HG03095 (cell line): ENCODE results near the gene P3H4.

ENCODE experiments used
- ATAC-seq: cut with Tn5 transposase; IDR thresholded peaks from one replicate; pipeline ENCODE4 v1.9.1; 2021; ENCODE audit warnings: moderate library complexity; ENCODE audit not compliant: unreplicated experiment

P3H4 gene

DNA sequence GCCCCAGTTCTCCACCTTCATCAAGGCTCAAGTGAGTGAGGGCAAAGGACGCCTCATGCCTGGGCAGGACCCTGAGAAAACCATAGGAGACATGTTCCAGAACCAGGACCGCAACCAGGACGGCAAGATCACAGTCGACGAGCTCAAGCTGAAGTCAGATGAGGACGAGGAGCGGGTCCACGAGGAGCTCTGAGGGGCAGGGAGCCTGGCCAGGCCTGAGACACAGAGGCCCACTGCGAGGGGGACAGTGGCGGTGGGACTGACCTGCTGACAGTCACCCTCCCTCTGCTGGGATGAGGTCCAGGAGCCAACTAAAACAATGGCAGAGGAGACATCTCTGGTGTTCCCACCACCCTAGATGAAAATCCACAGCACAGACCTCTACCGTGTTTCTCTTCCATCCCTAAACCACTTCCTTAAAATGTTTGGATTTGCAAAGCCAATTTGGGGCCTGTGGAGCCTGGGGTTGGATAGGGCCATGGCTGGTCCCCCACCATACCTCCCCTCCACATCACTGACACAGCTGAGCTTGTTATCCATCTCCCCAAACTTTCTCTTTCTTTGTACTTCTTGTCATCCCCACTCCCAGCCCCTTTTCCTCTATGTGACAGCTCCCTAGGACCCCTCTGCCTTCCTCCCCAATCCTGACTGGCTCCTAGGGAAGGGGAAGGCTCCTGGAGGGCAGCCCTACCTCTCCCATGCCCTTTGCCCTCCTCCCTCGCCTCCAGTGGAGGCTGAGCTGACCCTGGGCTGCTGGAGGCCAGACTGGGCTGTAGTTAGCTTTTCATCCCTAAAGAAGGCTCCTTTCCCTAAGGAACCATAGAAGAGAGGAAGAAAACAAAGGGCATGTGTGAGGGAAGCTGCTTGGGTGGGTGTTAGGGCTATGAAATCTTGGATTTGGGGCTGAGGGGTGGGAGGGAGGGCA, 10.7 kb upstream of the P3H4 start:
- no peak for ATAC-seq

DNA sequence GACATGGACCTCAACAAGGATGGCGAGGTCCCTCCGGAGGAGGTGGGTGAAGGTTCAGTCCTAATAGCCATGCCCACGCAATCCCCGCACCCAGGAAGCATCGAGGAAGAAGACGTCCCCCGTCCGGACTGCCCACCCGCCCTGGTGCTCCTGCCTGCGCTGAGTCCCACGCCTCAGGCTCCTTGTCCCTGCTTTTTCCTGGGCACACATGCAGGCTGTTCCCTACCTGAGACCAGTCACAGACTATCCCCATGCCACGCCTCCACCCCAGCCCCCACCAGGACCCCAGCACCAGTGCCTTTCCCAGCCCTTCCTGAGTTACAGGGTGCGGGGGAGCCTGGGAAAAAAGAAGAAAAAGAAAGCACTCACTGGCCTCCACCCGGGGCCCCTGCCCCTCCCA, 10.0 kb upstream of the P3H4 start:
- no peak for ATAC-seq

DNA sequence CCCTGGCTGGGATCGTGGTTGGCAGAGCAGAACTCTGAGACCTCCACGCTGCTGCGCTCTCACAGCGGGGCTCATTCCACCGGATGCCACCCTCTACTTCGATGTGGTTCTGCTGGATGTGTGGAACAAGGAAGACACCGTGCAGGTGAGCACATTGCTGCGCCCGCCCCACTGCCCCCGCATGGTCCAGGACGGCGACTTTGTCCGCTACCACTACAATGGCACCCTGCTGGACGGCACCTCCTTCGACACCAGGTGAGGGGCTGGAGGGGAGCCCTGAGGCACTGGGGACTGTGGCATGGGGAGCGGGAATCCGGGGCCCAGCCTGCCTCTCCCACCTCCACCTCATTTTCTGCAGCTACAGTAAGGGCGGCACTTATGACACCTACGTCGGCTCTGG, 6.3 kb upstream of the P3H4 start:
- no peak for ATAC-seq

DNA sequence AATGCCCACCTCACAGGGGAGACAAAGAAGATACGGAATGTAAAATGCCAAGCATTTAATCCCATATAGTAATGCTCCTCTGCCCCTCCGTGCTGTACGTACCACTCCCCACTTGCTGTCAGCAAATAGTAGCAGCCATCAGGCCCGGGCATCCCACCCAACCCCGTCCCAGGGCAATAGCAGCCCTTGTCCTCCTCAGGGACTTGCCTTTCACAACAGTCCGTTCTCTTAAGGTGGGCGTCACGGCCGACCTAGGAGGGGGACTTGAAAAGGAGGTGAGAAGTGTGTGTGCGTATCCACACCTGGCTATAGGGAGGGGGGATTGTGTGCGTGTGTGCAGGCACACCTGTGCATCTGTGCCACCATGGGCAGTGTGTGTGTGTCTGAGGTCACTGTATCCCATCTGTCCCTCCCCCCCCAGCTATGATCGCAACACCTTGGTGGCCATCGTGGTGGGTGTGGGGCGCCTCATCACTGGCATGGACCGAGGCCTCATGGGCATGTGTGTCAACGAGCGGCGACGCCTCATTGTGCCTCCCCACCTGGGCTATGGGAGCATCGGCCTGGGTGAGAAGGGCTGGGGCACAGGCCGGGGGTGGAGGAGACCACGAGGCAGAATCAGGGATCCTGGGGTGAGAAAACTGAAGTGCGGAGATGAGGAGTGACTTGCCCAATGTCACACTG, 5.0 kb upstream of the P3H4 start:
- ATAC-seq, result no peak

DNA sequence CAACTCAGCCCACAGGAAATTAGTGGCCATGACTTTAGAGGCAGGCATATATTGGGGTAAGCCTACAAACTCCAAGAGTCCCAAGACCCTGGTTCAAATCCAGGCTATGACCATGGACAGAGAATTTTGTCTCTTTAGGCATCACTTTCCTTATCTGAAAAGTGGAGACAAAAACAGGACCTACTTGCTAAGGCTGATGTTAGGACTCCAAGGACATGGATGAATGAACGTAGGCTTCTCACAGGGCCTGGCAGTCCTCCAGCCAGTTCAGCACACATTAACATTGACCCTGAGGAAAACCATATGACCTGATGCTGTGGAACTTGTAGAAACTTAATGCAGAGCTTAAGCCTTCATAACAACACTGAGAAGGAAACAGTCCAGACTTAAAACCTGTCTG, 2.4 kb upstream of the P3H4 start:
- ATAC-seq, result no peak

DNA sequence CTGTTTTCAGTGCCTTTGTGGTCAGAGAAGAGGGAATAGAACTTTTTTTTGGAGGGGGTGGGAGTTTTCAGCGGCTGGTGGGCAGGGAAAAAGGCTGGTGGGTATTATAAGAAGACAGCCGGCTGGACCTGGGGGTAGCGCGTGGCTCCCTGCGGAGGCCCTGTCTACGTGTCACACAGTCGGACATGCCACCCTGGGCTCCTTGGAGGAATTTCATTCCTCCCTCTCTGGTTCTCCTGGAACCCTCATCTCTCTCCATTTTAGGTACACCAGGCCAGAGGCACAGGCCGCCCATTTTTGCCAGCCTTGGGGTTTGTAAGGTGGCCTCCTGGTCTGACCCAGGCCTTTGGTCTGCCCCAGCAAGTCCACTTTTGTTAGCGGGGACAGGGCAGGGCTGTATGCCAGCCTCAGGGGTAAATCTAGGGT, 2.0 kb upstream of the P3H4 start:
- no peak for ATAC-seq

DNA sequence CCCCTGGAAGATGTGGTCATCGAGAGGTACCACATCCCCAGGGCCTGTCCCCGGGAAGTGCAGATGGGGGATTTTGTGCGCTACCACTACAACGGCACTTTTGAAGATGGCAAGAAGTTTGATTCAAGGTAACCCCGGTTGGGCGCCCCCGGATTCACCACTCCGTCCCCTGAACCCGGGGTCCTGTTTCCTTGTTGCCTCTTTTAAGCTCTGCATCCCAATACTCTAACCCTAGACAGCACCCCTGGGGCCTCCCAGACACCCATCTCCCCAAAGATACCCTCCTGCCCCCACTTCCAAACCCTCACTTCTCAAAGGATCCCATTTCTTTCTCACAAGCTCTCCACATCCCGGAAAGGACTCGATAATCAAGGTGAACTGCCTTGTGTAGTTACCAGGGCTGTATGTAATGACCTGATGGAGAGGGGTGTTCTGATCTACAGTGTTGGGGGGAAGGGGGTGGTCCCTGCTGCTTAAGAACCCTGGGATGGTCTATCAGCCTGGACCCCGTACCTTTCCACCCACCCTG, 1.5 kb upstream of the P3H4 start:
- no peak for ATAC-seq

DNA sequence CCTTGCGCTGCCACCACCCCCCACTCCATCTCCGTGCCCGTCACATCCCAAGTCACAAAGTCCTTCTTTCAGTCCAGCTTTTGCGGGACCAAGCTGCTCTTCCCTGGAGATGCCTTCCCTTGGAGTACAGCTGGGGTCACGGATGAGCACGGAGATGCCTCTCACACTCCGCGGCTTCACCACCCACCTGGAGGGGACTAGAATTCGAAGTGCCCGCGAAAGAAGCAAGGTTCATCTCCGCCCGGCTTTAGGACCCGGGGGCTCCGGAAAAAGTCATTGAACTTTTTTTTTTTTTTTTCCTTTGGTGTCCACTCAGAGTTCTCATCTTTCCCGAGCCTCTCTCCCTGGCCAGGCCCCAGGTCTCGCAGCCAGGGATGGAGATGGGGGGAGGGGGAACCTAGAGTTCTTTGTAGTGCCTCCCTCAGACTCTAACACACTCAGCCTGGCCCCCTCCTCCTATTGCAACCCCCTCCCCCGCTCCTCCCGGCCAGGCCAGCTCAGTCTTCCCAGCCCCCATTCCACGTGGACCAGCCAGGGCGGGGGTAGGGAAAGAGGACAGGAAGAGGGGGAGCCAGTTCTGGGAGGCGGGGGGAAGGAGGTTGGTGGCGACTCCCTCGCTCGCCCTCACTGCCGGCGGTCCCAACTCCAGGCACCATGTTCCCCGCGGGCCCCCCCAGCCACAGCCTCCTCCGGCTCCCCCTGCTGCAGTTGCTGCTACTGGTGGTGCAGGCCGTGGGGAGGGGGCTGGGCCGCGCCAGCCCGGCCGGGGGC, 817 bp upstream of the P3H4 start, which contains the start of gene FKBP10:
FKBP10 (plus strand) TSS at position 624 of the 771 bp plus-strand sequence; CDS start at position 655, 31 bp downstream.
- no peak for ATAC-seq

DNA sequence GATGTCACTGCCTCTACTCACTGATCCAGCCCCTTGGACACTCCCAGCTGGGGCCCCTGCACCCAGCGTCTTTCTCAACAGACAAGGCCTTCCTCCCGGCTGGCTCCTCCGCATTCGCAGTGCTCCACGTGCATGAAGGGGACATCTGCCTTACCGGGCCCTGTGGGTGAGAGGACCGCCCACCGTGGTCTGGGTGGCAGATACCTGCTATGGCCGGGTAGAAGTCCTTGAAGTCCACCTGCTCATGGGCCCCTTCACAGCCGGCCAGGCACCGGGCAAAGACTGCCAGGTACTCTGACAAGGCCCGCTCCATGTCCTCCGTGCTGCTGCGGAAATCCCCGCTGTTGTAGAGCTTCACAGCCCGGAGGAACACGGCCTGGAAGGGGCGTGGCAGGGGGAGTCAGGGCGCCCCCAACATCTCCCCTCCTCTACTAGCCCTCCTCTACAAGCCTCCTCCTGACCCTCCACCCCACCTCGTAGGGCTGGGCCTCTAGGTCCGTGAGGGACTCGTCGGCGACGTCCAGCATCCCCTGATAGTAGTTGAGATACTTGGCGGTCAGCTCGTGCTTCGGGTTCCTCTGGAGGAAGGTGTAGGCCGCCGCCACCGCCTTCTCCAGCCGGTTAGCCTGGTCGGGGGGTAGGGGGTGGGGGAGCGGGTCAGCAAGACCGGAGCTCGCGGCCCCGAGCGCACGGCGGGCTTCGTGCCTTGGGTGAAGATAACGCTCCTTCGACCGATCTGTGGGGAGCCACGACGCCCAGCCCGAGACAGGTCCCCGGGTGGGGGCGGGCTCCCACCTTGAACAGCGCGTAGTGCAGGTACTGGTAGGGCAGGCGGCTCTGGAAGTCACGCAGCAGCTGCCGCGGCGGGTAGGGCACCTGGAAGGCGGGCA, 845 bp downstream of the P3H4 start:
- ATAC-seq, result no peak

DNA sequence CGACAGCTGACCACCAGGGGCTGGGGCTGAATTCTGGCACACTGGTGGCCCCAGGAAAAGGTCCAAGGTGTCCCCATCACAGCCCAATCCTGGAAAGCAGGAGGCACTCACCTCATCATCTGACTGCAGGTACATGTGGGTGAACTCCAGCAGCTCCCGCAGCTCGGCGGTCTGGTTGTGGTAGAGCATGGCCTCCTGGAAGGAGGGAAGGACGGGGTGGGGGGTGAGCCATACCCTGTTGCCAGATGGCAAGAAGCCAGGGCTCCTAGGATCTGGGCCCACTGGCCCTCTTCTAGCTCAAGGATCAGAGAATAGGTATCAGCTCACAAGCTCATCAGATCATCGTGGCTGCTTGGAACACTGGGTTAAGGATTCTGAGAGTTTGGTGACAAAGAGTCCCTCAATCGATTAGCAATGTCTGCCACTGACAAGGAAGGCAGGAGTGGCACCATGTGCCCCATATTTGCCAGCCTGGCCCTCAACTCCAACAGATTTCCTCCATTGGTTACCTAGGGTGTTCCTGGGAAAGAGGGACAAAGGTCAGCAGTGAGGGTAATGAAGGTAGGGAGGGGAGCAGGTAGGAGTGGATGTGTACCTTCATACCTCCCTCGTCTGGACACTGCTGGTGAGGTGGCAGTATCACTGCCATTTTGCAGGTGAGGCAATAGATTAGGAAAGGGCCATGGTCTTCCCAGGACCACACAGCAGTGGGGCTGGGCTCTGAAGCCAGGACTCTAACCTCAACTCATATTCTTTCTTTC, 4.9 kb downstream of the P3H4 start:
- no peak for ATAC-seq

DNA sequence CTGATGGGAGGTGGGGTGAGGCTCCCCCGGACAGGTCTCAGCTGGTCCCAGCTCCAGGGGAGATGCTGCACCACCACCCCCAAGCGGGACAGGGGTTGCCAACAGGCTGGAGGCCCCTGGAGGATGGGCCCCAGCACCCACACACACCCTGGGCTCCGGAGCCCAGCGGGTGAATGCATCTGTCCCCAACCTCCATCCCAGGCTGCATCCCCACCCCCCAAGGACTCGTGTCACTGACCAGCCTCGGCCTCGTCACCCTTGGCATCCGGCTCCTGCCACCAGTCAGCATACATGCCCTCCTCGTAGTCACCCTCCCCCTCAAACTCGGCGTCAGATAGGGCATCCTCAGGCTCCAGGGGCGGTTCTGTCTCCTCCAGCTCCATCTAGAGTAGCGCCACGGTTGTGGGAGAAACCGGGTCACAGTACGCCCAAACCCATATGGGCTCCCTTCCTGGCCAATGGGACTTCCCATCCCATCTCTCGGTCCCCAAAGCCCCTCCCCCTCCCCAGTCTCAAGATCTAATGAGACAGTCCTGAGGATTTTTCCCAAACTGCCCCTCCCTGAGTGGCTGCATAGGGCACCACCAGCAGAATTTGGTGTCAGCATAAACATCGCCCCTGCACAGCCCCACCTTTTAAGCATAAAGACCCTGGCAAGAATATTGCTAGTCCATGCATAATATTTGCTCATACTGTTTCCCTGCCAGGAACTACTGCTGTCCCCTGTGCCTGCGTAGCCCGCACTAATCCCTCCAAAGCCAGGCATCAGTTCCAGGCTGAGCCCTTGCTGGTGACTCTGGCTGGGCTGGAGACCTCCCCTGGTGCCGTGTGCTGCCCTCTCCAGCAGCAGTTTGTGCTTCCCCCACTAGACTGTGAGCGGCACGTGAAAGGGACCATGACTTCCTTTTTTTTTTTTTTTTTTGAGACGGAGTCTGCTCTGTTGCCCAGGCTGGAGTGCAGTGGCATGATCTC, 8.4 kb downstream of the P3H4 start:
- ATAC-seq, result no peak

DNA sequence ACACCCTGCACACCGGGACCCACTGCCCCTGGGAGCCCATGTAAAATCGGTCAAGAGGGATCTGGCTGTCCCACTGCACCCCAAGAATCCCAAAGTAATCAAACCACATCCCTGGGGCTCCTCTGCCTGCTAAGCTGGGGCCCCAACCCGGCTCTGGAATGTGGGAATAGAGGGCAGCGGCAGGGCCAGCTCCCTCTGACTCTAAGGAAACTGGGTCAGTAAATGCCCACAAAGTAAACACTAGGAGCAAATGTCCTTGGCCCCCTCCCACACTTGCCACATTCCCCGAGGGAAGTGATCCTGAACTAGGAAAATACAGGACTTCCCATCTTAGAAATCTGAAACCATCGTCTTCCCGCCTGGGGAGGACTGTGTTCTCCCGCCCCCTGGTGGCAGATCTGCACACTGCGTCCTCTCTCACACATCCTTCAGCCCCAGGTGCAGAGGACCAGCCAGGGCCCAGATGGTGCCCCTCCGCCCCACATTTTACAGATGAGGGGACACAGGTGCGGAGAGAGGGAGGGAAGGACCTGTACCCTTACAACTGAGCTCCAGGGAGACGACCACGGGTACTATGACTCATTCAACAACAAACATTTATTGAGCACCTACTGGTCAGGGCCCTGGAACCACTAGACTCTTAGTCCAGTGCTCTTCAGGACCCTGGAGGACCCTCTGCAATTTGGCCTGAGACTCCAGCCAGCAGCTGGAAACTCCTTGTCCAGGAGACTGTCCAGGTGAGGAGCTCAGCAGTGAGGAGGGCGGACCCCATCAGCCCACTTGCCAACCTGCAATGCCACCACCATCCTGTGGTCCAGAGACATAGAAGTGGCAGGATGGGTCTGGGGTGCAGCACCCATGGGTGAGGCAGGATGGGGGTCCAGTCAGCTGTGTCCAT, 10.1 kb downstream of the P3H4 start:
- ATAC-seq, result no peak

DNA sequence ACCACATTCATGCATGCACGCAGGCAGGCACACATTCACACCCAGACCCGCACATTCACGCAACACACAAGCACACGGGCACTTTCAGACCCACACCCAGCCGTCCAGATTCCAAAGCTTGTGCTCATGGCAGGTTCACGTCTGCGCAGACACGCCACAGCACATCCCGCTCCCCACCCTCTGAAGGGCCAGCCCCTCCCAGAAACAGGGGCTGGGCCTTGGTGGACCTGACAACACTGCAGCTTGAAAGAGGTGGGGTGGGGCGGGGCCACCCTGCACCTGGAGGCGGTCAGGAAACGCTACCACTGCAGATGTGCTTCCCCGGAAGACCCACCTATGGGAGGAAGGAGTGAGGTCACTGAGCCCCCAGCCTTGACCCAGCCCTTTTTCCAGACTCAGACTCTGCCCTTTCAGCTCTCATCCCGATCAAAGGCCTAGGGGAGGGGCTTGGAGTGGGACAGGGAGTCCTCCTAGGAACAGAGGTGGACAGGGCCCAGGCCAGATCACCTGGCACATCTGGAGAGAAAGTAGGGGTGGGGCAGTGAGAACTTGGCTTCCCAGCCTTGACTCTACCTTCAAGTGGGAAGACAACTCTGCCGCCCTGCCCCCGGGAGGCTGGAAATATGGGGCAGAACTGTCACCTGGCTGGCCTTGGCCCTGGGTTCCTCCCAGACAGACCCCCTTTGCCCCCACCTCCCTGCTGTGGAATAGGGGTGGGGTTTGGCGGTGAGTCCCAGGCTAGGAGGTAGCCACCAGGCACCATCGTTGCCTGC, 11.0 kb downstream of the P3H4 start:
- ATAC-seq, result no peak

DNA sequence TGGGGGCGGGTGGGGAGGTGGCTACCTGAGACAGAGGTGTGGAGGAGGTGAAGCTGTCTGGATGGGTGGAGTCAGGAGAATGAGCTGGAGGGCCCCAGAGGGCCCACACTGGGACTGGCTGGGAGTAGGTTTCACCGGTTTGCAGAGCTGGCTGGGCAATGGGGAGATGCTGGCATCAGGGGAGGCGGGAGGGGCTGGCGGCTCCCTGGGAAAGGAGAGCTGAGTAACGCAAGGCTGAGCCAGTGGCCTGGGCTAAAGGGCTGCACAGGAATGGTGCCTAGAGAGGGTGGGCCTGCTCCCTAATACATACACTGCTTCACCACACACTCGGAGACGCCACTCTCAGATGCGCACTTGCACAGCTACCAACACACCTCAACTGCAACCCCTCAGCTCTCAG, 12.4 kb downstream of the P3H4 start:
- no peak for ATAC-seq

DNA sequence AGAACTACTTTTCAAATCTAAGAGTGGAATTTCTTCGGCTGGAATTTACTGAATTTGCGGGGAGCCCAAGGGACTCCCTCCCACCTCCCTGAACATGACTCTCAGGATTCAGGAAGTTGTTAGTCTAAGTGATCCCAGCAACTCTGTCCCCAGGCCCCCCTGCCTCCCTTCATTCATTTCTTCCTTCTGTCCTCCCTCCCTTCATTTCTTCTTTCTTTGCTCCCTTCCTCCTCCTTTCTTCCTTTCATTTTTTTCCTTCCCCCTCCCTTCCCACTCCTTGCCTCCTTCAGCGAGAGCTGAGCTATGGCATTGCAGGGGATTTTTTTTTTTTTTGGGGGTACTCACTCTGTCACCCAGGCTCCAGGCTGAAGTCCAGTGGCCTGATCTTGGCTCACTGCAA, 14.4 kb downstream of the P3H4 start:
- no peak for ATAC-seq

DNA sequence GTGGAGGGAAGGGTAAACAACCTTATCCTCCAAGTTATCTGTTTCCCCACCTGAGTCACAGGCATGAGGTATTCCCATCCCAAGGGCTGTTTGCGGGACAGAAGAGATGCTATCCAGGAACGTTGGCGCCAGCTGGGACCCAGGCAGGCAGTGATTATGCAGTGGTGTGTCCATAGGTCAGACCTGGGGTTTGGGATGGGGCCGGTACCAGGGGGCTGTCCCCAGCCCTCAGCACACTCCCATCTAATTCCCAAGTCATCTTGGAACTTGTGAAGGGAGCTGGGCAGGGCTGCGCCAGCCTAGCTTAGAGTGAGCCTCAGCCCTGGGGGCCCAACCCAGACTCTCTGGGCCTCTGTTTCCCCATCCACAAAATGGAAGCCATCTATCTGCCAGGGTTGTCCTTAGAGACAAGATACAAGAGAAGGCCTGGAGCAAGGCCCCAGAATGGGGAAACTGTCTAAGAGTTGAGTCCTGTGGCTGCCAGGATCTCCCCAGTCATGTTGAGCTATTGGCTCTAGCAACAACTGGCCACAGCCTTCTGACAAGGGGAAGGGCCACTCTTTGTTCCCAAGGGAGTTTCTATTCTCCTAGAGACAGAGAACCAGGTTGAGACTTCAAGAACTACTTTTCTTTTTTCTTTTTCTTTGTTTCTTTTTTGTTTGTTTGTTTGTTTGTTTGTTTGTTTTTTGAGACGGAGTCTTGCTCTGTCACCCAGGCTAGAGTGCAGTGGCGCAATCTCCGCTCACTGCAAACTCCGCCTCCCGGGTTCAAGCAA, 15.4 kb downstream of the P3H4 start:
- no peak for ATAC-seq
